ENCODE measurements around the gene EHD4.

EHD4 gene

GRCh38 chr15:41848631-41849030, 123.7 kb downstream of the EHD4 start:
- Histone ChIP-seq H3K9me3 (ENCODE audit: control insufficient read depth in 2 of 2, low read length in 2 of 2) (no peaks in the 10 kb centered on the region), H3K27ac (ENCODE audit: low read depth in 2 of 2, low read length in 2 of 2) (no peak overlapping the region), H3K4me1 (ENCODE audit: control insufficient read depth in 2 of 2, insufficient read depth in 2 of 2, low read length in 2 of 2) (no peaks in the 10 kb centered on the region), H3K27me3 (ENCODE audit: control insufficient read depth in 2 of 2, insufficient read depth in 2 of 2, low read length in 2 of 2) (no peaks in the 10 kb centered on the region), H3K36me3 (ENCODE audit: control insufficient read depth in 2 of 2, insufficient read depth in 2 of 2, low read length in 2 of 2) (peaks cover 21 to 25% of the 10 kb centered on the region in 2 donors), H3K9ac (ENCODE audit: low read depth in 1 of 2, low read length in 2 of 2) (no peak overlapping the region), H3K4me3 (ENCODE audit: low read length in 2 of 2) (no peak overlapping the region)

- H3K9ac ChIP-seq (ENCODE audit: low read depth in 1 of 2, low read length in 2 of 2): no peak overlapping the region
- no peaks in the 10 kb centered on the region for H3K27me3 ChIP-seq (ENCODE audit: control insufficient read depth in 2 of 2, insufficient read depth in 2 of 2, low read length in 2 of 2)
- no peaks in the 10 kb centered on the region for H3K9me3 ChIP-seq (ENCODE audit: control insufficient read depth in 2 of 2, low read length in 2 of 2)
- H3K36me3 ChIP-seq (ENCODE audit: control insufficient read depth in 2 of 2, insufficient read depth in 2 of 2, low read length in 2 of 2): peaks cover 21 to 25% of the 10 kb centered on the region in 2 donors
- no peak overlapping the region for H3K27ac ChIP-seq (ENCODE audit: low read depth in 2 of 2, low read length in 2 of 2)
- no peak overlapping the region for H3K4me3 ChIP-seq (ENCODE audit: low read length in 2 of 2)
- no peaks in the 10 kb centered on the region for H3K4me1 ChIP-seq (ENCODE audit: control insufficient read depth in 2 of 2, insufficient read depth in 2 of 2, low read length in 2 of 2)
Measured at GRCh38 chr15:41847981-41848380, 124.4 kb downstream of the EHD4 start.

- Histone ChIP-seq H3K9me3 (ENCODE audit: control insufficient read depth in 2 of 2, low read length in 2 of 2) (no peaks in the 10 kb centered on the region), H3K9ac (ENCODE audit: low read depth in 1 of 2, low read length in 2 of 2) (no peak overlapping the region), H3K27me3 (ENCODE audit: control insufficient read depth in 2 of 2, insufficient read depth in 2 of 2, low read length in 2 of 2) (no peaks in the 10 kb centered on the region), H3K36me3 (ENCODE audit: control insufficient read depth in 2 of 2, insufficient read depth in 2 of 2, low read length in 2 of 2) (peaks cover 21 to 25% of the 10 kb centered on the region in 2 donors), H3K27ac (ENCODE audit: low read depth in 2 of 2, low read length in 2 of 2) (no peak overlapping the region), H3K4me1 (ENCODE audit: control insufficient read depth in 2 of 2, insufficient read depth in 2 of 2, low read length in 2 of 2) (no peaks in the 10 kb centered on the region), H3K4me3 (ENCODE audit: low read length in 2 of 2) (no peak overlapping the region)
Measured at GRCh38 chr15:41847206-41847605, 125.2 kb downstream of the EHD4 start.

Measured in mucosa of rectum (tissue), 2 donors.